NT2/D1 (cell line): ENCODE data around the gene SUZ12.
"Not testable (repeated sequence)": the region's sequence is repeated elsewhere in the genome, so short reads cannot be mapped to it uniquely, and the experiment has no call there.

ENCODE experiments used
- SUZ12 ChIP-seq: IDR thresholded peaks from 2 replicates; pipeline ENCODE4 v1.6.1; 2011; ENCODE audit not compliant: insufficient read length, insufficient read depth; ENCODE audit errors: extremely low read depth
- YY1 ChIP-seq: IDR thresholded peaks from 2 replicates; pipeline ENCODE4 v1.6.1; 2011; ENCODE audit not compliant: insufficient read length, insufficient read depth

DNA sequence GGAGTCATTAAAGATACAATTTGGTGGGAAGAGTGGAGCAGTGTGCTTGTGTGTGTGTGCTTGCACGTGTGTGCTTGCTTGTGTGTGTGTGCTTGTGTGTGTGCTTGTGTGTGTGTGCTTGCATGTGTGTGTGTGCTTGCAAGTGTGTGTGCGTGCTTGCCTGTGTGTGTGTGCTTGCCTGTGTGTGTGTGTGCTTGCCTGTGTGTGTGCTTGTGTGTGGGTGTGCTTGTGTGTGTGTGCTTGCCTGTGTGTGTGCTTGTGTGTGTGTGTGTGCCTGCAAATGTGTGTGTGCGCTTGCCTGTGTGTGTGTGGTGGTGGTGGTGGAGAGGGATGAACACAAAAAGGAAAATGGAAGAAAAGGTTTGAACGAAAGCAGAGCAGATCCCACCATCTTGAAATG is 90.5 kb downstream of the SUZ12 start:
- not testable (repeated sequence) for TF ChIP-seq YY1, SUZ12
